Right ventricle myocardium superior (tissue), 1 donor: ENCODE data around the gene NRM. TPM values are rescaled to one million over a fixed set of nuclear protein-coding genes. Genes with fewer than 3 reads are reported as not detected.

Experiments used
- ATAC-seq: fragments of 200-7000 bp; cut with Tn5 transposase; one replicate; pipeline ENCODE4 v1.9.1; 2020; ENCODE audit warnings: mild to moderate bottlenecking; ENCODE audit not compliant: poor library complexity
- DNase-seq: peaks from one replicate; pipeline ENCODE4 v3.0.0-alpha.2; 2020
- intact Hi-C: fragments of 100-400 bp; cut with DNase I; formaldehyde crosslinking; loops from one replicate; pipeline ENCODE4 v1.11.2; 2022
- total RNA-seq: library from RNA; stranded (reverse); fragmentation: NEBNext Ultra II Directional; extraction: Animal tissue kit (Norgen Biotek cat#: 25700); gene quantifications from one replicate; pipeline ENCODE4 v1.2.1, GENCODE V29; 2021
- donor health status: DM: no; HTN: yes; CAD: no; lungs with severe emphysema.

The NRM gene
- total RNA-seq, 1 donor from 2014 or later: 3.2 TPM

- ATAC-seq: no peak
- DNase-seq: no peak
Measured at GRCh38 chr6:30703821-30704220, 13.0 kb upstream of the NRM start.

GRCh38 chr6:30703011-30703410, 12.2 kb upstream of the NRM start:
- ATAC-seq (no peak), DNase-seq (no peak)
- intact Hi-C loops: no loop called here

More at GRCh38 chr6:30703821-30704220, 13.0 kb upstream of the NRM start:
- intact Hi-C loops: no loop called here

- intact Hi-C loops: no loop called here
- ATAC-seq: peak; percentile 82
- no peak for DNase-seq
Measured at GRCh38 chr6:30700340-30700739, 9.6 kb upstream of the NRM start.

GRCh38 chr6:30696432-30696831, 5.6 kb upstream of the NRM start:
- DNase-seq (no peak), ATAC-seq (no peak)
- intact Hi-C loops: no loop called here

- intact Hi-C loops: no loop called here
- ATAC-seq (no peak), DNase-seq (no peak)
Measured at GRCh38 chr6:30691208-30691847, 544 bp upstream of the NRM start.

GRCh38 chr6:30689985-30690384, 799 bp downstream of the NRM start:
- no peak for DNase-seq
- ATAC-seq: no peak
- intact Hi-C loops: no loop called here

- DNase-seq (no peak), ATAC-seq (no peak)
- intact Hi-C loops: no loop called here
Measured at GRCh38 chr6:30689022-30689865, 1.5 kb downstream of the NRM start.

GRCh38 chr6:30688569-30688968, 2.2 kb downstream of the NRM start:
- intact Hi-C loops: no loop called here
- ATAC-seq (no peak), DNase-seq (no peak)

- peak; percentile 65 for DNase-seq
- intact Hi-C loops: no loop called here
- ATAC-seq: no peak
Measured at GRCh38 chr6:30687659-30688431, 2.9 kb downstream of the NRM start.

- ATAC-seq: peak; percentile 77
- intact Hi-C loops: no loop called here
- DNase-seq: peak; percentile 99
Measured at GRCh38 chr6:30686908-30687658, 3.7 kb downstream of the NRM start.

- DNase-seq: peak; percentile 91
- intact Hi-C loops: no loop called here
- peak; percentile 67 for ATAC-seq
Measured at GRCh38 chr6:30686009-30686907, 4.5 kb downstream of the NRM start, which contains the start of gene PPP1R18. PPP1R18 (minus strand) TSS chr6:30686645; CDS start chr6:30686018, 627 bp downstream.

- ATAC-seq (no peak), DNase-seq (no peak)
- intact Hi-C loops: no loop called here
Measured at GRCh38 chr6:30685157-30686008, 5.4 kb downstream of the NRM start.

GRCh38 chr6:30684386-30685156, 6.2 kb downstream of the NRM start:
- intact Hi-C loops: no loop called here
- ATAC-seq (no peak), DNase-seq (peak; percentile 79)

- intact Hi-C loops: no loop called here
- no peak for ATAC-seq
- DNase-seq: no peak
Measured at GRCh38 chr6:30683980-30684338, 6.8 kb downstream of the NRM start.

- ATAC-seq (no peak), DNase-seq (no peak)
- intact Hi-C loops: no loop called here
Measured at GRCh38 chr6:30683183-30683979, 7.4 kb downstream of the NRM start.
